HG02763 (cell line): ENCODE data around the gene ILK.

Experiments used
- ATAC-seq: cut with Tn5 transposase; IDR thresholded peaks from one replicate; pipeline ENCODE4 v1.9.1; 2021; ENCODE audit warnings: mild to moderate bottlenecking, moderate library complexity; ENCODE audit not compliant: unreplicated experiment

The ILK gene

GRCh38 chr11:6619004-6619745 is 15.6 kb downstream of the ILK start, which contains the start of gene TPP1:
TSS of gene TPP1 (minus strand) at chr11:6619422. CDS start at chr11:6619400, 22 bp downstream.
- ATAC-seq: peak; percentile 98

GRCh38 chr11:6620636-6621035 is 17.1 kb downstream of the ILK start:
- no peak for ATAC-seq

- ATAC-seq: no peak
Measured at GRCh38 chr11:6621711-6622211, 18.2 kb downstream of the ILK start.

GRCh38 chr11:6622261-6623171 is 18.9 kb downstream of the ILK start:
- ATAC-seq: no peak

GRCh38 chr11:6623391-6624363 is 20.1 kb downstream of the ILK start:
- ATAC-seq: no peak

- ATAC-seq: no peak
Measured at GRCh38 chr11:6625156-6625831, 21.7 kb downstream of the ILK start.

- ATAC-seq: no peak
Measured at GRCh38 chr11:6625832-6626420, 22.4 kb downstream of the ILK start.

- no peak for ATAC-seq
Measured at GRCh38 chr11:6626971-6627761, 23.6 kb downstream of the ILK start.

- peak; percentile 59 for ATAC-seq
Measured at GRCh38 chr11:6627762-6628241, 24.2 kb downstream of the ILK start.

GRCh38 chr11:6628526-6628925 is 25.0 kb downstream of the ILK start:
- no peak for ATAC-seq

- no peak for ATAC-seq
Measured at GRCh38 chr11:6629573-6629891, 26.0 kb downstream of the ILK start.

- ATAC-seq: no peak
Measured at GRCh38 chr11:6629892-6630631, 26.5 kb downstream of the ILK start.

GRCh38 chr11:6630632-6631291 is 27.2 kb downstream of the ILK start:
- ATAC-seq: no peak

- no peak for ATAC-seq
Measured at GRCh38 chr11:6631361-6631890, 27.9 kb downstream of the ILK start.

GRCh38 chr11:6632116-6633073 is 28.8 kb downstream of the ILK start:
- ATAC-seq: no peak
